ENCODE measurements around the gene LSP1. TPM values are rescaled to one million over a fixed set of nuclear protein-coding genes. Genes with fewer than 3 reads are reported as not detected.

The LSP1 gene
- total RNA-seq, 1 donor from 2014 or later, result 22.9 TPM

- ATAC-seq (peak; percentile 36), DNase-seq (peak; percentile 81)
- intact Hi-C loops (cut with micrococcal nuclease), result no loop called here
These were observed 8.4 kb upstream of the LSP1 start for GRCh38 chr11:1844221-1845094.

DNA sequence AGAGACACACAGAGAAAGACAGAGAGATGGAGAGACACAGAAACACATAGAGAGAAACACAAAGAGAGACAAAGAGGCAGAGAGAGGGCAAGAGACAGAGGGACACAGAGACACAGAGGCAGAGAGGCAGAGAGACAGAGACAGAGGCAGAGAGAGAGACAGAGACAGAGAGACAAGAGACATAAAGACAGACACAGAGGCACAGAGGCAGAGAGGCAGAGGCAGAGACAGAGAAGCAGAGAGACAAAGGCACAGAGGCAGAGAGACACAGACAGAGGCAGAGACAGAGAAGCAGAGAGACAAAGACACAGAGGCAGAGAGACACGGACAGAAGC lies 7.8 kb upstream of the LSP1 start:
- DNase-seq (no peak), ATAC-seq (no peak)
- intact Hi-C loops (cut with micrococcal nuclease), result no loop called here

DNA sequence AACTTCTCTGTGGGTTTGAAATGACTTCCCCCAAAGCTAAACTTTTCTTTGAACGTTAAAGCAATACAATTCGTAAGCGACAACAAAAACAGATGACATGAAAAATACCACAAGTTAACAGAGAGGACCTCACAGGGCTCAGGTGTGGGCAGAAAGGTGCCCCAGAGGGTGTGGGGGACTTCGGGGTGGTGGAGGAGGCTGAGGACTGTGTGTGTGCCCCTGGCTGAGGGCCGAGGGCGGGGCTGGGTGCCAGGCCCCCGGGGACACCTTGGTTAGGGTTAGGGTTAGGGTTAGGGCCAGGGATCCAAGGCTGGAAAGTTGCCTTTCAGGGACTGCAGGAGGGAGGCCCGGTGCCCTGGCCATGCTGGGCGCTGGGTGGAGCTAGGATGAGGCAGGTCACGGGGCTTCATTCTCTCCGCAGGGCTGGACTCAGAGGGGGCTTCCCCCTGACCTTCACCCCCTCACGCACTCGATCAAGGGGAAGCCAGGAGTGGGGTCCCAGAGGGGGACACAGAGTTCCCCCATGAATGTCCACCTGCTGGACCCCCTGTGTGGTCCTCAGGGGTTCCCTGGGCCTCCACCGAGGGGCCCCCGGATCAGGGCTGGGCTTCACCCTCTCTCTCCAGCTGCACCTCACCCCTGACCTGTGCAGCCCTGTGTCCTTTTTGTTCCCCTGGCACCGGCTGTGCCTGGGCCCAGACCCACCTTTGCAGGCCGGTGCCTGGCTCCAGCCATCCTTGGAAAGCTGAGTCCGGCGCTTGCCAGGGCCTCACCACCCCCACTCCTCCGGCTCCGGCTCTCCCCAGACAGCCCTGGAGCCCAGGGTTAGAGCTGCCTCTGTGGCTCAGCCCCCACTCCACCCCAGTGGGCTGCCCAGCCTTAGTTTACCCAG lies 7.1 kb upstream of the LSP1 start:
- intact Hi-C loops (cut with micrococcal nuclease), result no loop called here
- DNase-seq, result peak; percentile 24
- no peak for ATAC-seq

DNA sequence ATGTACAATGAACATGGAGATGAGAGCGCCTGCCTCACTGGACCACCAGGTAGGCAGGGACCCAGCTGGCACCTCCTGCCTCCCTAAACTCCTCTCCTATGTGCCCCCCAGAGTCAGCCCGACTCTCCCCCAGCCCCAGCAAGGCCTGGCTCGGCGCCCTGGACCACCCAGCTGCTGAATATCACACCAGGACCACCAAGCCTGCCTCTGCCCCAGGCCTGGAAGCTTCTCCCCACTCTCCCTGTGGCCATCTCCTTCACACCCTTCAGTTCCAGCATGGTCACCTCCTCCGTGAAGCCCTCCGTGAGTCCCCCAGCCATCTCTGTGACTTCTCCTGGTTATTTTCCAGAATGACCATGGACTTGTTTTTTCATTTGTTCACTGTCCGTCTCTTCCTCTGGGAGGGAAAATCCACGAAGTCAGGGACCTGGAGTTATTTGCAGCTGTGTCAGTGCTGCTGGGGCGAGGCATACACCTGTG lies 6.4 kb upstream of the LSP1 start:
- intact Hi-C loops (cut with micrococcal nuclease), result no loop called here
- no peak for DNase-seq
- no peak for ATAC-seq

GRCh38 chr11:1847006-1847735 lies 5.7 kb upstream of the LSP1 start:
- ATAC-seq, result no peak
- DNase-seq, result no peak
- intact Hi-C loops (cut with micrococcal nuclease), result no loop called here

- DNase-seq (no peak), ATAC-seq (no peak)
- intact Hi-C loops (cut with micrococcal nuclease), result no loop called here
These were observed 4.8 kb upstream of the LSP1 start for GRCh38 chr11:1847926-1848639.

DNA sequence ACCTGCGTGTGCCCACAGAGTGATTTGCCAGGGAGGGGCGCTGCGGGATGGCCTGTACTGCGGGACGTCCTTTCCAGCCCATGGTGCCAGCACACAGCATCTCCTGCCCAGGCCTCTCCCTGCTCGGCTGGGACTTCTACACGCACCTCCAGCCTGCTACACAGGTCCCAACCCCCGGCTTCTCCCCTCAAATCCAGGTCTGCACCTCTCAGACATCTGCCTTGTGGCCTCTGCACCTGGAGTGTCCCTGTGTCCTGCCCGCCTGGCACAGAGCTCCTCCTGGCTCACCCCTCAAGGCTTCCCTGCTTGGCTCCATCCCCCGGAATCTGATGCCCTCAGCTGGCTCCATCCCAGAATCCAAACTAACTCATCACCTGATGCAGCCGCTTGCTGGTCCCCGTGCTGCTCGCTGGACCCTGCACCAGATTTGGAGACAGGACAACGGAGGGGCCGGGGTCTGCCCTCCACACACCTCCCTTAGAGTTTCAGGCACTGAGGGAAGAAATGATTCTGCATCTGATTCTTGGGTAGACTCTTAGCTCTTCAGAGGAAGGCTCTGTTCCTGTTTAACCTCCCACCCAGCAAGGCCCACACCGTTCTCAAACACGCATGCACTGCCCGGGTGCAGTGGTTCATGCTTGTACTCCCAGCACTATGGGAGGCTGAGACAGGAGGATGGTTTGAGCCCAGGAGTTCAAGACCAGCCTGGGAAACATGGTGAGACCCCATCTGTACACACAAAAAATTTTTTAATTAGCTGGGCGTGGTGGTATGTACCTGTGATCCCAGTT lies 4.0 kb upstream of the LSP1 start:
- ATAC-seq (no peak), DNase-seq (no peak)
- intact Hi-C loops (cut with micrococcal nuclease), result no loop called here

DNA sequence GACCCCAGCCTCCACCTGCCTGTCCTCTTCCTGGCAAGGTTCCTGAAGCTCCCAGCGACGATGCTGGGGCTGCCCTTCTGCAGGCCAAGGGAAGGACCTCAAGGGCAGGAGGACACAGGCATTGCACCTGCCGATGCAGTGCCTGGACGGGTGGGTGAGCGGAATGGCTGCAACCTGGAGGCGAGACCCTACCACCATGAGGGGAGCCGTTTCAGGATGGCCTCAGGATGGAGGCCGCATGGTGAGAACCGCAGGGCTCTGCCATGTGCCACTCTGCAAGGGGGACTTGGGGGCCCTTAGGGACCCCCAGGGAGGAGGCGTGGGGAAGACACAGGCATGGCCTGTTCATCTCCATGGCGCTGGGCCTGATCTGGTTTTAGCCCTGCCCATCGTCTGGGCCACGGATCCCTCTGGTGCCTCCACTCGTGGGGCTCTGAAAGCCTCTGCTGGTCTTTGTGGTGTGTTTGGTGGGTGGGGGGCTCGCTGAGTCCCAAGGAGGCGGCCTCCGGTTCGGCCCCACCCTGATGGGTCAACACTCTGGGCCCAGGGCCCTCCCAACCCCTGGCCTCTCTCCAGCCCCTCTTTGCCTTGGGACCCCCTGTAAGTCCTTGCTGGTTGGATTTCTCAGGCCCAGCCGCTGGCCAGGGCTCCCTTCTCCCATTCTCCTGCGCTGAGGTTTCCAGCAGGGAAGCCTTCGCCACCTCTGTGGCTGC lies 1.3 kb upstream of the LSP1 start:
- DNase-seq, result no peak
- no peak for ATAC-seq
- intact Hi-C loops (cut with micrococcal nuclease), result no loop called here

GRCh38 chr11:1852271-1852876 lies 510 bp upstream of the LSP1 start:
- ATAC-seq, result no peak
- DNase-seq, result no peak
- intact Hi-C loops (cut with micrococcal nuclease), result no loop called here

- DNase-seq (no peak), ATAC-seq (no peak)
- intact Hi-C loops (cut with micrococcal nuclease), result no loop called here
These were observed 670 bp downstream of the LSP1 start for GRCh38 chr11:1853376-1854131.

DNA sequence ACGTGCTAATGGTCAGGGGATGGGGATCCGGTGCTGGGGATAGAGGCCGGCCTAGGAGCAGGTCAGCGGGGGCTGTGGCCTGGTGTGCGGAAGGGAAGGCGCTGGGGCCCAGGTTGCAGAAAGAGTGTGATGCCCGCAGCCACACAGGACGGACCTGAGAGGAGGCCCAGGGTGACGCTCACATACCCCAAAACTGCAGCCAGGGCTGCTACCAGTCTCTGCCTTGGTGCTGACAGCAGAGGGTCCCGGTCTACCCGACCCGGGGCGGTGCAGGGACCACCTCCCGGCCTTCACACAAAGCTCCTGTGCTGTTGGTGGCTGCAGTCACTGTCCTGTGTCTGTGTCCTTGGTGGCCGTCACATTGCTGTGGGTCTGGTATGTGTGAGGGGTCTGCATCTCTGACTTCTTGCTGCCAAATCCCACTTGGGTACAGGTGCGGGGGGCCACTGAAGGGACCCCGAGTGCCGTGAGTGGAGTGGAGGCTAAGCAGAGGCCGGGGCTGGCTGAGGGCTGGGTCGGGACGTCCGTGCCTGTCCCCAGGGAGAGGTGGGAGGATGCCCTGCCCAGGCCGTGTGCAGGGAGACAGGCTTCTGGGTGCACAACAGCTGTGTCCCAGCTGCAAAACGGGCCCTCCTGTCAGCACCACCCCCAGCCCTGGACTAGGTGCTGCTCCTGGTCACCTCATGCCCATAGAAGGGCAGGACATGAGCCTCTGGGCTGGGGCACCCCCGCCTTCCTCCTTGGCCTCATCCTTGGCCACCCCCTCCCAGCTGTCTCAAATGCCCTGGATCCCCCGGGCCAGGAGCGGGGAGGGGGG lies 1.5 kb downstream of the LSP1 start:
- DNase-seq, result no peak
- no peak for ATAC-seq
- intact Hi-C loops (cut with micrococcal nuclease), result no loop called here

DNA sequence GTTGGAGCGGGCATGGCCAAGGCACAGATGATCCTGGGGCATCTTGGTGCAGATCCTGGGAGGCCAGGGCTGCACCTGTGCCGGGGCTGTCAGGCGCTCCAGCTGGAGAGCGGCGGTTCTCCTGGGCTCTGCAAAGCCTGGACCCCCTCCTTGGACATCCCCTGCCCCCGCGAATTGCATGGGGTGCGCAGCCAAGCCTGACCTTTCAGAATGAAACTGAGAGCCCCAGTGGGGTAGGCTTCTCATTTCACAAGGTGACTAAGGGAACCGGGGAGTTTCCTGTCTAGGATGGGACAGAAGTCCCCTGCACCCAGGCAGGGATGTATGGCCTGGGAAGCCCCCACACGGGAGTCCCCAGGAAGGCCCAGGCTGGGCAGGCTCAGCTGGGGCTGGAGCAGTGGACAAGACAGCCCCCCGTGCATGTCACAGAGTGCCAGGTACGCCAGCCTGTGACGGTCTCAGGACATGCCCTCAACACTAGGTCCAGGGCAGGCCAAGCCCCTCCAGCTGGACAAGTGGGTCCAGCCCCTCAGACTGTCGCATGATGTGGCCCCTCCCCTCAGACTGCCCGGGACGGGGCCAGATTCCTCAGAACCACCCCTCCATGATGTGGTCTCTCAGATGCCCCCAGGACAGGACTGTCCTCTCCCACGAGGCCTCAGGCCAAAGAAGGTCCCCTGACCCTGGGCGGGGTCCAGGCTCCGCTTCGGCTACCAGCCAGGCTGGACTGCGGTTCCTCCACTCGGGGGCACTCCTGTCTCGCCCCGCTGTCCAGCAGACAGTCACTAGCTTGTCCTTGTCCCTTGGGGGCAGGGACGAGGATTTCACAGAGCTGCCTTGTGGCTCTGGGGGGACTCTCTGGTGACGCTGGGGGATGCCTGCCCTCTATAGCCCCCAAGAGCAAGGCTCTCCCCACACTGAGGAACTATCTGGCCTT lies 2.3 kb downstream of the LSP1 start:
- intact Hi-C loops (cut with micrococcal nuclease), result no loop called here
- no peak for DNase-seq
- no peak for ATAC-seq

GRCh38 chr11:1855886-1856265 lies 3.0 kb downstream of the LSP1 start:
- intact Hi-C loops (cut with micrococcal nuclease), result no loop called here
- ATAC-seq (no peak), DNase-seq (no peak)

DNA sequence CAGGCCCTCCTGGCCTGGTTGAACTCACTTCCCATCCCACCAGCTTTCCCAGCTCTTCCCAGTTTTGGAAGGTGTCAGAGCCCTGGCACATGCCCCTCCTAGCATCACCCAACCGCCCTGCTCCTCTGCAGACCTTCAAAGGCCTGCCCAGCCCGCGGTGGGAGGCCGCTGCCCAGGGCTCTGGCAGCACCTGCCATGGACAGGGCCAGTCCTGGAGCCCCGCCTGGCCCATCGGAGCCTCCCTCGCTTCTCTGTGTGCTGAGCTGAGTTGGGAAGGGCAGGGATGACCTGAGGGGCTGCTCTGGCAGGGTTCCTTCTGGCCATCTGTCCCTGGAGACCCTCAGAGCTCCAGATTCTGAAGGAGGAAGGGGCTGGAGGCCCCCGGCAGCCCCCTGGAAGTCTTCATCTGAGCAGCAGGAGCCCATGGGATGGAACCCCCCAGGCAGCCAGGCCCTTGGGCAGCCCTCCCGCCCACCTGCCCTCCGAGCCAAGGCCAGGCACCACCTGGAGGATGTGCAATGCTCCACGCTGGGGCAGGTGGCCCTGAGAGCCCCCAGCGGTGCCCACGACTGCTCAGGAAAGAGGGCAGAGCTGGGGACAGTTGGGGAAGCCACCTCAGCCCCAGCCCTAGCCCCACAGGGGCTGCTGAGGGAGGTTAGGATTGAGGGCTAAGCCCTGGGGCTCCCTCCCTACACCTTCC lies 3.6 kb downstream of the LSP1 start:
- intact Hi-C loops (cut with micrococcal nuclease), result no loop called here
- no peak for DNase-seq
- no peak for ATAC-seq
